ENCODE data around the gene SEC23IP.

The SEC23IP gene

DNA sequence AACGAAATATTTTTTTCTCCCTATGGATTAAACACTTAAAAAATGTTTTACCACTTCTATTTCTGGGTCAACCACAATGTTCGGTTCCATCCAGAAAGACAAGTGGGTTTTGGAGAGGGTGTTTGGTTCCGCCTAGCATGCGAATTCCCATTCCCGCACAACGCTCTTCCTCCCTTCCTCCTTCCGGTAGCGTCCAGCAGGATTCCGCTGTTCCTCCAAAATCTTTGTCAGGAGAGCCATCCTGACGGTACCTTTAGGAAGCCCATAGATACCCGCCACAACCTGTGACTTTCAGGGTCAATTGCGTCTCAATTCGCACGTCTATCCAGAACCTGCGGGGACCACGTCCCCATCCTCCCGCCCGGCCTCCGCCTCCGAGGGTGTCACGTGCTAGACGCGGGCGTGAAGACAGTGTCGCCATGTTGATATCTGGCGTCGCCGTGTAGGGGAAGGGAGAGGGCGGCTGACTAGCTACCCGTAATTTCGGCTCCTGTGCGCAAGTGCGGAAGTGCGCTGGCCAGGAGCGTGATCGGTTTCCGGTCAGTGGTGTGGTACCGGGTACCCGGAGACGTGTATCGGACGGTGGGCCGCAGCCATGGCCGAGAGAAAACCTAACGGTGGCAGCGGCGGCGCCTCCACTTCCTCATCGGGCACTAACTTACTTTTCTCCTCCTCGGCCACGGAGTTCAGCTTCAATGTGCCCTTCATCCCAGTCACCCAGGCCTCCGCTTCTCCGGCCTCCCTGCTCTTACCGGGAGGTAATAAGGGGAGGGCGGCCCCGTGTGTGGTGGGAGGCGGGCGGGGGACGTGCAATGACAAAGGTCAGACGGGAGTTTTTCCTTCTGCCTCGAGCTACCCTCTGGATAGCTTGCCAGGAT lies at the start of gene SEC23IP:
TSS of gene SEC23IP (plus strand) at position 543 of the 878 bp plus-strand sequence. CDS start at position 596, 53 bp downstream.
- TF ChIP-seq CTCF (IDR thresholded peaks at IDR 0.05; ENCODE audit: insufficient read depth, low read depth, low read length, missing control alignments) = no peak
- DNase-seq (ENCODE audit: low read depth) = peak; percentile 97
- H3K4me3 ChIP-seq (ENCODE audit: low read depth, low read length) = peak within 1 kb of the TSS; percentile 91

DNA sequence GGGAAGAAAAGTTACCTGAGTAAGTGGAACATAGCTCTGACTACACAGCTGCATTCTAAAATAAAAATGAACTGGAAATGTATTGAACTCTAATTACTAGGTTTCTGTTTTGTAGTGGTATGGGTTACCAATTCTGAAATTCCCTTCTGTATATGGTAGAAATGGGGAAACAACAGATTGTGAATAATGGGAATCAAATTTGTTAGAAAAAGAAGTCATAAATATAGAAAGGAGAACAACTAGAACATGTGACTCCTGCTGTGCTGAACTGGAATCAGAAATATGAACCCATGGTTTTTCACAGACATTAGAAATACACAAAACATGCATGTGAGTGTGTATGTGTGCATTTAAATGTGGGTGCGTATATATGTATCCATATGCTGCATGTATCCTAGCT lies 46.9 kb upstream of the SEC23IP start:
- H3K4me3 ChIP-seq (ENCODE audit: low read depth, low read length) = no peak overlapping the region
- DNase-seq (ENCODE audit: low read depth) = no peak
- no peak for TF ChIP-seq CTCF (IDR thresholded peaks at IDR 0.05; ENCODE audit: insufficient read depth, low read depth, low read length, missing control alignments)

DNA sequence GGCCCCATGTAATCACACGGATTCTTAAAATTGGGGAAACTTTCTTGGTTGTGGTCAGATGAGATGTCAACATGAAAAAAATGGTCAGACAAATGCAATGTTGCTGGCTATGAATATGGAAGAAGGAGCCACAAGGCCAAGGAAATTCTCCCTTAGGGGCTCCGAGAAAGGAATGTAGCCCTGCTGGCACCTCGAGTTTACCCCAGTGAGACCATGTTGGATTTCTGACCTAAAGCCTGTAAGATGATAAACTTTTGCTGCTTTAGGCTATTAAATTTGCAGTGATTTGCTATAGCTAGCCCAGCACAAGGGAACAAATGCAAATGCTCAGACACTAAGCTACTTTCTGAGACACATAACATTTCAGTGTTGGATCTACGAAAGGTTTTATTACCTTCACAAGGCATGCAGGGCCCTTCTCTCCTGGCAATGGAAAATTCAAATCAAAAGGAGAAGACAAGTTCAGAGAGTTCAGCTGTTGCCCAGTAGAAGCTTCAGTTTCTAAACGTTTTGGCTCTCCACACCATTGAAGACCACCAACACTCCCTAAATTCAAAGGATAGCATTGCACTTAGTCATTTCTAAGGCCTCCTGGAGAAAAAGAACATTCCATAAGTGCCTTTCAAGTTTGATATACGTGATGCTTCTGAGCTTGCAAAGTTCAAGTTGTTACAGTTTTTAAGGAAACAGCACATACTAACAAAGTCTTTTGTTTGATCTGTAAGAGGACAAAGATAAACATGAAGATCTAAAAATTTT lies 43.3 kb upstream of the SEC23IP start:
- no peak for TF ChIP-seq CTCF (IDR thresholded peaks at IDR 0.05; ENCODE audit: insufficient read depth, low read depth, low read length, missing control alignments)
- H3K4me3 ChIP-seq (ENCODE audit: low read depth, low read length) = no peak overlapping the region
- DNase-seq (ENCODE audit: low read depth) = no peak

- no peak overlapping the region for H3K4me3 ChIP-seq (ENCODE audit: low read depth, low read length)
- no peak for DNase-seq (ENCODE audit: low read depth)
- no peak for TF ChIP-seq CTCF (IDR thresholded peaks at IDR 0.05; ENCODE audit: insufficient read depth, low read depth, low read length, missing control alignments)
These were observed 42.6 kb upstream of the SEC23IP start for GRCh38 chr10:119849944-119850343.

GRCh38 chr10:119852277-119852676 lies 40.3 kb upstream of the SEC23IP start:
- no peak overlapping the region for H3K4me3 ChIP-seq (ENCODE audit: low read depth, low read length)
- no peak for DNase-seq (ENCODE audit: low read depth)
- TF ChIP-seq CTCF (IDR thresholded peaks at IDR 0.05; ENCODE audit: insufficient read depth, low read depth, low read length, missing control alignments) = no peak

GRCh38 chr10:119852822-119853221 lies 39.7 kb upstream of the SEC23IP start:
- no peak for DNase-seq (ENCODE audit: low read depth)
- TF ChIP-seq CTCF (IDR thresholded peaks at IDR 0.05; ENCODE audit: insufficient read depth, low read depth, low read length, missing control alignments) = no peak
- H3K4me3 ChIP-seq (ENCODE audit: low read depth, low read length) = no peak overlapping the region

Data from GM12865 (cell line).